GM19372 (cell line): Measurements from ENCODE around the gene MAP1LC3A.

Source experiments
- ATAC-seq: cut with Tn5 transposase; IDR thresholded peaks from one replicate; pipeline ENCODE4 v1.9.1; 2021; ENCODE audit warnings: mild to moderate bottlenecking, low read depth, moderate library complexity; ENCODE audit not compliant: unreplicated experiment

MAP1LC3A gene

DNA sequence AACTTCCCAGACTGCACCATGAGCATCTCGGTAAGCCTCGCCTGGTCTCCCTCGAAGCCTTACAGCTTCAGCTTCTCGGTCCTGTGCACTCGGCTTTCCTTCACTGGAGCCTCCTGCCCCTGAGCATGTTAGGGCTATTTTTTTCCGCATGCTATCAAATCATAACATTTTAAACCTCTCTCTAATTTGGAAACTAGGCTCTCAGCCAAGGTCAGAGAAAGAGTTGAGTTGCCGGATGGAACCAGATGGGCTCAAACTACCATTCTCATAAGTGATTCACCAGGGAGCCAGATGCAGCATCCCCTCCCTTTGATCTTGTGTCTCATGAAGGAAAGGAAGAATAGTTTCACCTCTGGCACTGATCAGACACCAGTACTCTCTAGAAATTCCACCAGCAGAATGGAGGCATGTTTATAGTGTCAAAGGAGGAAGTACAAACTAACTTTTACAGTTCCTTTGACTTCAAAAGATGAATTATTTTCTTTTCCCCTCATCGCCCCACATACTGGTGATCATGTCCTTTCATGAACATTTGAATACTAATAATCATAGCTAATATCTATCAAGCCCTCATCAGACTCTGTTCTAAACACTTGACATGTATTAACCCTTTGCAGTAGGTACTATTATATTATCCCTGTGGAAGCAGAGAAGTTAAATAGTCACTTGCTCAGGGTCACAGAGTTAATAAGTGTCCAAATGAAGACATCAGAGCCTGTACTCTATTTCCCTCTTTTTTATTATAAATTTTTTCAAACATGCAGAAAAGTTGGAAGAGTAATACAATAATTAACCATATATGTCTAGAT lies 46.7 kb downstream of the MAP1LC3A start:
- no peak for ATAC-seq

DNA sequence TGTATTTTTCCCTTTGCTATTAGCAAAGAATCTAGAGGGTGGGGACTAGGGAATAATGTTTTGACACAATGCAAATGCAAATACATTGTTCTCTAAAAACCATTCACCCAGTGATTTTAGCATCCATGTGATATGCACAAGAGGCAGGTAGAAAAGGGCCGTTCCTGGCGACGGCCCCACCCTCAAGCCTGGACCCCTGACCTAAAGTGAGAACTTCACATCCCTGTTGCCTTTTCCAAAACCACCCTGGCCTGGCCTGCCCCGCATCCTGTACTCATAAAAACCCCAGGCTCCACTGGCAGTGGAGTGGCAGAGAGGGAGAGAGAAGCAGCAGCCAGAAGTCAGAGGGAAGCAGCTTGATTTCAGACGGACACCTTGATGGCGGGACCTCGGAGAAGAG lies 48.5 kb downstream of the MAP1LC3A start:
- no peak for ATAC-seq
